CD14-positive monocyte (primary cell): ENCODE results near the gene GTF2H4. TPM values are rescaled to one million over a fixed set of nuclear protein-coding genes. Genes with fewer than 3 reads are reported as not detected.

ENCODE experiments used
- DNase-seq, 3 donors: peaks; one replicate each; pipeline ENCODE4 v3.0.0-alpha.2; 2011 to 2022
- H2AFZ ChIP-seq: 2 replicates; pipeline ENCODE4 v1.6.0; 2012; ENCODE audit warnings: mild to moderate bottlenecking, low read depth, low read length, inconsistent platforms; ENCODE audit not compliant: insufficient read depth, poor library complexity, severe bottlenecking
- H3K27ac ChIP-seq, 2 donors: 1 replicate in 1 of 2; 2 replicates in 1 of 2; pipeline ENCODE4 v1.5.1; 2012 to 2013; ENCODE audit warnings: low read length in 2 of 2, control low read depth in 1 of 2, inconsistent platforms in 1 of 2, low read depth in 1 of 2, mild to moderate bottlenecking in 1 of 2
- H3K27me3 ChIP-seq, 2 donors: one replicate each; pipeline versions ENCODE4 v1.6.0 to v1.6.1; 2011 to 2013; ENCODE audit warnings: low read length in 2 of 2; ENCODE audit not compliant: control insufficient read depth in 2 of 2, insufficient read depth in 2 of 2
- H3K36me3 ChIP-seq, 2 donors: replicated peaks in 1 of 2; 1 replicate in 1 of 2; 2 replicates in 1 of 2; pipeline versions ENCODE4 v1.5.1 to v1.6.1; 2012 to 2013; ENCODE audit warnings: low read length in 2 of 2, control low read depth in 1 of 2, inconsistent platforms in 1 of 2, mild to moderate bottlenecking in 1 of 2; ENCODE audit not compliant: insufficient read depth in 2 of 2, control insufficient read depth in 1 of 2
- H3K4me1 ChIP-seq, 2 donors: 1 replicate in 1 of 2; 2 replicates in 1 of 2; pipeline versions ENCODE4 v1.5.1 to v1.6.1; 2012 to 2013; ENCODE audit warnings: low read length in 2 of 2, control low read depth in 1 of 2, inconsistent platforms in 1 of 2, mild to moderate bottlenecking in 1 of 2, moderate library complexity in 1 of 2; ENCODE audit not compliant: insufficient read depth in 2 of 2, control insufficient read depth in 1 of 2
- H3K4me2 ChIP-seq: replicated peaks from 2 replicates; pipeline ENCODE3; 2012; ENCODE audit warnings: low read length, moderate library complexity, mild to moderate bottlenecking; ENCODE audit not compliant: poor library complexity, severe bottlenecking; ENCODE audit errors: extremely low read depth
- H3K4me3 ChIP-seq, 3 experiments: fragments of 200-600 bp in 1 of 3; sonication (generic) in 1 of 3; replicated peaks in 1 of 3; 1 replicate in 2 of 3; 2 replicates in 1 of 3; pipeline ENCODE4 v1.5.1; 2011 to 2013; ENCODE audit warnings: low read length in 3 of 3, mild to moderate bottlenecking in 3 of 3, control low read depth in 2 of 3, low read depth in 2 of 3, inconsistent platforms in 1 of 3, moderate library complexity in 1 of 3
- H3K79me2 ChIP-seq: 2 replicates; pipeline ENCODE4 v1.6.0; 2012; ENCODE audit warnings: mild to moderate bottlenecking, control low read depth, inconsistent platforms, low read length, moderate library complexity; ENCODE audit not compliant: insufficient read depth
- H3K9ac ChIP-seq: 2 replicates; pipeline ENCODE4 v1.6.0; 2017; ENCODE audit warnings: low read length, mild to moderate bottlenecking; ENCODE audit not compliant: insufficient read depth, poor library complexity, severe bottlenecking
- H3K9me3 ChIP-seq, 2 donors: replicated peaks in 1 of 2; 1 replicate in 1 of 2; 2 replicates in 1 of 2; pipeline versions ENCODE4 v1.5.1 to v1.6.1; 2012 to 2013; ENCODE audit warnings: low read length in 2 of 2, control low read depth in 1 of 2; ENCODE audit not compliant: control insufficient read depth in 1 of 2, insufficient read depth in 1 of 2
- H4K20me1 ChIP-seq: 2 replicates; pipeline ENCODE4 v1.6.0; 2012; ENCODE audit warnings: mild to moderate bottlenecking, low read length, control low read depth, moderate library complexity; ENCODE audit not compliant: insufficient read depth
- H3K27ac Mint-ChIP-seq, 7 donors: one replicate each; pipeline ENCODE4 v1.8.0; 2020; ENCODE audit warnings: mild to moderate bottlenecking in 7 of 7, mixed read lengths in 7 of 7, moderate library complexity in 6 of 7, inconsistent platforms in 2 of 7
- H3K27me3 Mint-ChIP-seq, 3 donors: one replicate each; pipeline ENCODE4 v1.8.0; 2021 to 2022; ENCODE audit warnings: low read depth in 3 of 3, mild to moderate bottlenecking in 3 of 3, mixed read lengths in 3 of 3, moderate library complexity in 3 of 3, inconsistent platforms in 1 of 3
- H3K36me3 Mint-ChIP-seq, 2 donors: one replicate each; pipeline ENCODE4 v1.8.0; 2020; ENCODE audit warnings: mixed read lengths in 2 of 2, inconsistent platforms in 1 of 2, mild to moderate bottlenecking in 1 of 2
- H3K4me1 Mint-ChIP-seq: one replicate; pipeline ENCODE4 v1.8.0; 2020; ENCODE audit warnings: mild to moderate bottlenecking, mixed read lengths
- H3K4me3 Mint-ChIP-seq, 2 donors: one replicate each; pipeline ENCODE4 v1.8.0; 2020; ENCODE audit warnings: mild to moderate bottlenecking in 2 of 2, mixed read lengths in 2 of 2, moderate library complexity in 1 of 2
- H3K9me3 Mint-ChIP-seq, 7 donors: one replicate each; pipeline ENCODE4 v1.8.0; 2020 to 2022; ENCODE audit warnings: mixed read lengths in 7 of 7, mild to moderate bottlenecking in 6 of 7, moderate library complexity in 6 of 7, inconsistent platforms in 2 of 7
- CTCF ChIP-seq: fragments of 200-600 bp; IDR thresholded peaks from one replicate; pipeline ENCODE4 v1.8.0; 2022; ENCODE audit warnings: antibody characterized with exemption, mild to moderate bottlenecking
- WGBS: methylation state at CpG from one replicate; pipeline ENCODE4 v1.1.5; 2013; ENCODE audit warnings: missing lambda C conversion rate; ENCODE audit not compliant: insufficient coverage; 5-methylcytosine and 5-hydroxymethylcytosine counted together
- intact Hi-C, 2 donors: fragments of 100-400 bp; cut with micrococcal nuclease; formaldehyde crosslinking; loops; one replicate each; pipeline versions ENCODE4 v1.15.0 to v1.15.1; 2023
- polyA plus RNA-seq, 3 donors: library from polyadenylated mRNA; depleted of rRNA in 1 of 3; unstranded in 2 of 3; stranded (reverse) in 1 of 3; fragments of 300-500 nt in 2 of 3; fragments of >200 nt in 1 of 3; fragmentation: Illumina TruSeq in 2 of 3; gene quantifications; 1 replicate in 2 of 3; 2 replicates in 1 of 3; pipeline ENCODE4 v1.2.3, GENCODE V29; 2012 to 2021

The GTF2H4 gene
- polyA plus RNA-seq, 3 donors: 3.6 to 14.5 (median 6.0) TPM

GRCh38 chr6:30893666-30894065, 14.3 kb upstream of the GTF2H4 start:
- no peaks in the 10 kb centered on the region for H4K20me1 ChIP-seq

GRCh38 chr6:30894381-30894780, 13.6 kb upstream of the GTF2H4 start:
- H3K4me1 ChIP-seq: no peaks in the 10 kb centered on the region
- no peak overlapping the region for H3K4me3 ChIP-seq
- H3K36me3 ChIP-seq: no peaks in the 10 kb centered on the region
- H3K9me3 ChIP-seq: no peaks in the 10 kb centered on the region
- intact Hi-C loops: no loop called here
- H3K9ac ChIP-seq: no peak overlapping the region
- H3K4me1 Mint-ChIP-seq: no peaks in the 10 kb centered on the region
- no peaks in the 10 kb centered on the region for H3K79me2 ChIP-seq
- peaks cover 0 to 2% of the 10 kb centered on the region in 2 donors for H3K36me3 Mint-ChIP-seq
- no peak overlapping the region for H2AFZ ChIP-seq
- no peak for TF ChIP-seq CTCF
- WGBS: 94% methylated on average over 11 of the region's 12 CpGs
- no peaks in the 10 kb centered on the region for H3K9me3 Mint-ChIP-seq
- H3K4me2 ChIP-seq: no peak overlapping the region
- no peak overlapping the region for H3K27ac Mint-ChIP-seq
- no peaks in the 10 kb centered on the region for H4K20me1 ChIP-seq
- no peak overlapping the region for H3K27ac ChIP-seq
- H3K4me3 Mint-ChIP-seq: no peak overlapping the region
- peaks cover 4 to 13% (median 5%) of the 10 kb centered on the region in 3 donors for H3K27me3 Mint-ChIP-seq
- no peak for DNase-seq
- H3K27me3 ChIP-seq: no peaks in the 10 kb centered on the region

More at GRCh38 chr6:30893666-30894065, 14.3 kb upstream of the GTF2H4 start:
- WGBS: 97% methylated on average over 3 of the region's 8 CpGs
- H3K9me3 Mint-ChIP-seq: no peaks in the 10 kb centered on the region
- no peaks in the 10 kb centered on the region for H3K4me1 Mint-ChIP-seq
- Histone ChIP-seq H3K36me3 (no peaks in the 10 kb centered on the region), H3K79me2 (no peaks in the 10 kb centered on the region), H3K4me3 (no peak overlapping the region), H3K27ac (no peak overlapping the region), H3K9ac (no peak overlapping the region), H3K4me2 (no peak overlapping the region), H2AFZ (no peak overlapping the region), H3K27me3 (no peaks in the 10 kb centered on the region), H3K9me3 (no peaks in the 10 kb centered on the region), H3K4me1 (no peaks in the 10 kb centered on the region)
- no peak overlapping the region for H3K4me3 Mint-ChIP-seq
- no peak overlapping the region for H3K27ac Mint-ChIP-seq
- no peak for DNase-seq
- no peak for TF ChIP-seq CTCF
- intact Hi-C loops: no loop called here
- H3K36me3 Mint-ChIP-seq: peaks cover 0 to under 1% of the 10 kb centered on the region in 2 donors
- H3K27me3 Mint-ChIP-seq: peaks cover 4 to 13% (median 5%) of the 10 kb centered on the region in 3 donors
